HL-60 (cell line): Measurements from ENCODE around the gene ATP6V1E1.

Experiments used
- DNase-seq, 2 experiments: peaks; one replicate each; pipeline ENCODE4 v3.0.0-alpha.2; 2010 to 2020; ENCODE audit warnings: low read depth in 1 of 2, low spot score in 1 of 2
- H3K27ac ChIP-seq: fragments of 250-450 bp; sonication (Bioruptor Pico); replicated peaks from 2 replicates; pipeline ENCODE4 v1.5.1; 2020; ENCODE audit warnings: mild to moderate bottlenecking, moderate library complexity
- H3K27me3 ChIP-seq: fragments of 250-450 bp; sonication (Bioruptor Pico); 2 replicates; pipeline ENCODE4 v1.5.1; 2021; ENCODE audit warnings: mild to moderate bottlenecking, moderate library complexity; ENCODE audit not compliant: insufficient read depth, poor library complexity, severe bottlenecking
- H3K4me3 ChIP-seq: replicated peaks from 2 replicates; pipeline ENCODE4 v1.5.1; 2011; ENCODE audit warnings: mild to moderate bottlenecking, control low read depth, low read length; ENCODE audit not compliant: insufficient read depth
- CTCF ChIP-seq: IDR thresholded peaks from one replicate; pipeline ENCODE4 v1.5.1; 2011; ENCODE audit warnings: low read length, control low read depth, inconsistent platforms; ENCODE audit not compliant: insufficient read depth
- GABPA ChIP-seq: IDR thresholded peaks from 2 replicates; pipeline ENCODE4 v1.6.1; 2012; ENCODE audit warnings: low read depth
- POLR2AphosphoS5 ChIP-seq: IDR thresholded peaks from 2 replicates; pipeline ENCODE4 v1.6.1; 2012; ENCODE audit warnings: low read depth
- REST ChIP-seq: IDR thresholded peaks from 2 replicates; pipeline ENCODE4 v1.6.1; 2012; ENCODE audit warnings: low read depth; ENCODE audit not compliant: insufficient replicate concordance
- SPI1 ChIP-seq: IDR thresholded peaks from 2 replicates; pipeline ENCODE4 v1.6.1; 2012; ENCODE audit warnings: low read depth, mild to moderate bottlenecking, borderline replicate concordance

The ATP6V1E1 gene

GRCh38 chr22:17613280-17613679 lies 15.3 kb downstream of the ATP6V1E1 start:
- TF ChIP-seq CTCF, result no peak
- TF ChIP-seq GABPA, result no peak
- TF ChIP-seq REST, result no peak
- no peak for TF ChIP-seq SPI1
- TF ChIP-seq POLR2AphosphoS5, result no peak
- Histone ChIP-seq H3K4me3 (no peak overlapping the region), H3K27ac (no peak overlapping the region), H3K27me3 (no peaks in the 10 kb centered on the region)
- DNase-seq, result no peak

GRCh38 chr22:17612057-17612456 lies 16.5 kb downstream of the ATP6V1E1 start:
- TF ChIP-seq REST (no peak), GABPA (no peak), SPI1 (no peak), CTCF (no peak), POLR2AphosphoS5 (no peak)
- Histone ChIP-seq H3K27ac (no peak overlapping the region), H3K27me3 (no peaks in the 10 kb centered on the region), H3K4me3 (no peak overlapping the region)
- DNase-seq, result no peak

- DNase-seq, result no peak
- Histone ChIP-seq H3K4me3 (no peak overlapping the region), H3K27me3 (no peaks in the 10 kb centered on the region), H3K27ac (no peak overlapping the region)
- no peak for TF ChIP-seq CTCF
- TF ChIP-seq GABPA, result no peak
- no peak for TF ChIP-seq SPI1
- no peak for TF ChIP-seq POLR2AphosphoS5
- TF ChIP-seq REST, result no peak
These were observed 20.5 kb downstream of the ATP6V1E1 start for GRCh38 chr22:17607891-17608521.
